ENCODE results near the gene KIAA1210. TPM values are rescaled to one million over a fixed set of nuclear protein-coding genes. Genes with fewer than 3 reads are reported as not detected.

KIAA1210 gene
- total and polyA plus RNA-seq, 2 of the 13 experiments (the other 11 are each of a cell fraction or from before 2014, with no cell fraction given), result not detected

DNA sequence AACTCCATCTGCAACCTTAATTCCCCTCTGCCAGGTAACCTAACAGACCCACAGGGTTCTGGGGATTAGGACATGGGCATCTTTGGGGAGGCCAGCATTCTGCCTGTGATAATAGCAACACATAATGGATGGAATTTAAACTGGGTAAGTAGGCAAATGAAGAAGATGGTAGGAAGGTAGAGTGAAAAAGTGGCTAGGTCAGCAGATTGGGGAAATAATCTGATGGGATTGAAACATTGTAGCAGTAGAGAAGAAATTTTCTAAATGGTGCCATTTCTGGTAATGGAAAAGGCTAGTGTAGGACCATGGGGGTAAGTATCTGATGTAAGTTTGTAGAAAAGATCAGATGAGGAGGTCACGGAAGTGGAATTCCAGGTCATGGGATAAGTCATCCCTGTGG is 57.9 kb downstream of the KIAA1210 start (continued):
- TF ChIP-seq, protein P1, sequence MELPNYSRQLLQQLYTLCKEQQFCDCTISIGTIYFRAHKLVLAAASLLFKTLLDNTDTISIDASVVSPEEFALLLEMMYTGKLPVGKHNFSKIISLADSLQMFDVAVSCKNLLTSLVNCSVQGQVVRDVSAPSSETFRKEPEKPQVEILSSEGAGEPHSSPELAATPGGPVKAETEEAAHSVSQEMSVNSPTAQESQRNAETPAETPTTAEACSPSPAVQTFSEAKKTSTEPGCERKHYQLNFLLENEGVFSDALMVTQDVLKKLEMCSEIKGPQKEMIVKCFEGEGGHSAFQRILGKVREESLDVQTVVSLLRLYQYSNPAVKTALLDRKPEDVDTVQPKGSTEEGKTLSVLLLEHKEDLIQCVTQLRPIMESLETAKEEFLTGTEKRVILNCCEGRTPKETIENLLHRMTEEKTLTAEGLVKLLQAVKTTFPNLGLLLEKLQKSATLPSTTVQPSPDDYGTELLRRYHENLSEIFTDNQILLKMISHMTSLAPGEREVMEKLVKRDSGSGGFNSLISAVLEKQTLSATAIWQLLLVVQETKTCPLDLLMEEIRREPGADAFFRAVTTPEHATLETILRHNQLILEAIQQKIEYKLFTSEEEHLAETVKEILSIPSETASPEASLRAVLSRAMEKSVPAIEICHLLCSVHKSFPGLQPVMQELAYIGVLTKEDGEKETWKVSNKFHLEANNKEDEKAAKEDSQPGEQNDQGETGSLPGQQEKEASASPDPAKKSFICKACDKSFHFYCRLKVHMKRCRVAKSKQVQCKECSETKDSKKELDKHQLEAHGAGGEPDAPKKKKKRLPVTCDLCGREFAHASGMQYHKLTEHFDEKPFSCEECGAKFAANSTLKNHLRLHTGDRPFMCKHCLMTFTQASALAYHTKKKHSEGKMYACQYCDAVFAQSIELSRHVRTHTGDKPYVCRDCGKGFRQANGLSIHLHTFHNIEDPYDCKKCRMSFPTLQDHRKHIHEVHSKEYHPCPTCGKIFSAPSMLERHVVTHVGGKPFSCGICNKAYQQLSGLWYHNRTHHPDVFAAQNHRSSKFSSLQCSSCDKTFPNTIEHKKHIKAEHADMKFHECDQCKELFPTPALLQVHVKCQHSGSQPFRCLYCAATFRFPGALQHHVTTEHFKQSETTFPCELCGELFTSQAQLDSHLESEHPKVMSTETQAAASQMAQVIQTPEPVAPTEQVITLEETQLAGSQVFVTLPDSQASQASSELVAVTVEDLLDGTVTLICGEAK (IDR thresholded peaks at IDR 0.05), result no peak
- TF ChIP-seq, protein P1 (CRISPR knock-in tag; IDR thresholded peaks at IDR 0.05), result no peak

DNA sequence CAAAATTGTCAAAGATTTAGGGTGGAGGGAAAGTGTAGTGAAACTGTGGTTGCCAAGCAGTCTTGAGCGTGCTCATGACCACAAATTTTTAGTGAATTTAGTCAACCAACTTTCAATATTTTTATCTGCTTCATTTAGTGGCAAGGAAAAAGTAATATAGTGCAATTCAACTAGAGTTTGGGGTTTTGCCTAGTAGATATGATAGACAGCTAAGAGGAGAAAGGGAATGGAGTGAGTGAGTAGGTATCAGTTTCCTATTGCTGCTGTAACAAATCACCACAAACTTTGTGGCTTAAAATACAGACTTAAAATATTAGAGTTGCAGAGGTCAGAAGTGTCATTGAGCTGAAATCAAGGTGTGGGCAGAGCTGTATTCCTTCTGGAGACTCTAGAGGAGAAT is 58.5 kb downstream of the KIAA1210 start:
- WGBS (ENCODE audit: low lambda C conversion rate), result 0% methylated on average over 1 of the region's 1 CpG
- H2AFZ ChIP-seq (ENCODE audit: low read length), result no peak overlapping the region
- ATAC-seq, result no peak
- FAIRE-seq, result no peak
- ChIA-PET CTCF (ENCODE audit: low intra/inter-chr PET ratio, low total read pairs) (no interaction called here), POLR2A (no interaction called here)
- TF ChIP-seq IRF2 (CRISPR knock-in tag; IDR thresholded peaks at IDR 0.05) (no peak), ZFY (CRISPR knock-in tag; IDR thresholded peaks at IDR 0.05) (no peak), ZNF12 (CRISPR knock-in tag; IDR thresholded peaks at IDR 0.05) (peak; percentile 71)
- in situ Hi-C loops (cut with HindIII; ENCODE audit: extremely low pct_ligation_motif_present, low pct_unique_long_range_greater_than_20kb), result loop anchor here (10.0 kb wide), 1 partner anchor 224 kb away; no protein-coding TSS in a partner anchor
- no peaks in the 10 kb centered on the region for H3K9me3 ChIP-seq (ENCODE audit: low read length)
- no peak overlapping the region for H3K4me3 ChIP-seq (replicated peaks in 1 of 3; ENCODE audit: insufficient read depth in 1 of 3, low read depth in 2 of 3, low read length in 3 of 3)
- BruUV-seq (replicated peaks), result no TSS peak
- no peaks in the 10 kb centered on the region for H3K27me3 ChIP-seq (ENCODE audit: control insufficient read depth in 1 of 2, insufficient read depth in 2 of 2, low read length in 2 of 2)
- no peaks in the 10 kb centered on the region for H3K4me1 ChIP-seq (ENCODE audit: insufficient read depth, low read length)
- H3K9ac ChIP-seq (ENCODE audit: insufficient read depth, low read depth, low read length), result no peak overlapping the region
- H3K79me2 ChIP-seq (ENCODE audit: insufficient read depth, low read length), result no peaks in the 10 kb centered on the region
- H3K4me2 ChIP-seq (ENCODE audit: low read depth, low read length), result no peak overlapping the region
- intact Hi-C loops (cut with micrococcal nuclease; ENCODE audit: unreplicated experiment), result no loop called here
- DNase-seq (ENCODE audit: low spot score), result no peak
- no peaks in the 10 kb centered on the region for H3K36me3 ChIP-seq (replicated peaks in 1 of 2; ENCODE audit: control insufficient read depth in 1 of 2, insufficient read depth in 2 of 2, low read length in 2 of 2)
- H3K27ac ChIP-seq (ENCODE audit: extremely low read length, insufficient read depth, low read length), result no peak overlapping the region
- H4K20me1 ChIP-seq (ENCODE audit: insufficient read depth, low read length), result no peaks in the 10 kb centered on the region
